ENCODE measurements around the gene FKBP7. TPM values are rescaled to one million over a fixed set of nuclear protein-coding genes. Genes with fewer than 3 reads are reported as not detected.

FKBP7 gene
- total and polyA plus RNA-seq, 4 donors: 2.8 to 10.4 (median 4.9) TPM

DNA sequence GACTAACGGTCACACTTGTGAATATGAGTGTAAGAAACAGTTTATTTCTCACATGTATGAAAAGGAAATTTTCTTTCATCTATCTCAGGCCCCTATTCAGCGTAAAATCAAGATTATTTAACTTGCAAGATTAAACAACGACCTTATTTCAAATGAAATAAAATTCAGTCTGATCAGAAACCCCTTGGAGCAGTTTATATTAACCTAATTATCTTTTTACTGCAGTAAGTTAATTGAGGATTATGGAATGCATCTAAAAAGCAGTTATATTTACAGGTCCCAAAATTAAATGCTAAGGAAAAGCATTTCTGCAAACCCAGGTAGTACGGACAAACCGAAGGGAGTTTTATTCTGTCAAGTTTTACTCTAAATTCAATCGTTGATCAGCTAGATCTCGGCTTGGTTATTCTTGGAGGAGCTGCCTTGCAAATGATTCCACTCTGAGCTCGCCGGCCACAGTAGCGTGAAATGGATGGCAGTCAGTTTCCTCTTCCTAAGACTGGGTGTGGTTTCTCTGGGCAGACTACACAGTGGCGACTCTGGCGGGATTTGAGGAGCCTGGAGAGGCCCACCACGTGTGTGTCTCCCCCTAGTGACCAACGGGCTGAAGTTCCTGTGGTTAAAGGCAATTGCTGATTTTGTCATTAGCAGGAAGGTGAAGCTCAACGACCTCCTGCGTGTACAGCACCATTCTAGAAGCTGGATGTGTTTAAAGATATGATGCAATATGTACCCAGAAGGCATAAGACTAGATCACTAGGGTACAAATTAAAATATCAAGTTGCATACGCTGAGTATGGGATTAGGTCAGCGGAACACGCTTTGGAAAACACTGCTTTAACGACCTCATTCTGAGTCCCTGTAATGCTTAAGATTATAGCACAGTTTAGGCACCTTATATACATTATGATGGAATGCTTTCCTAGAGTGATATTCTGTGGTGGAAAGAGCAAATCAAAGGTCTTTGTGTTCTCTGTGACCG, 63.8 kb downstream of the FKBP7 start:
- H3K9me3 ChIP-seq (ENCODE audit: control insufficient read depth in 4 of 4, low read length in 3 of 4): no peaks in the 10 kb centered on the region
- peak; percentile 81 for DNase-seq (ENCODE audit: low spot score)
- H3K4me1 ChIP-seq (ENCODE audit: control insufficient read depth in 4 of 4, insufficient read depth in 4 of 4, low read length in 3 of 4): peaks cover 0 to 16% (median 9%) of the 10 kb centered on the region in 4 donors
- peak overlapping the region; percentile 67 to 81 (median 75) for H3K4me3 ChIP-seq (ENCODE audit: low read depth in 1 of 3, low read length in 3 of 3)
- TF ChIP-seq NR2F2 (IDR thresholded peaks at IDR 0.05): peak; percentile 33
- TF ChIP-seq, protein P1, sequence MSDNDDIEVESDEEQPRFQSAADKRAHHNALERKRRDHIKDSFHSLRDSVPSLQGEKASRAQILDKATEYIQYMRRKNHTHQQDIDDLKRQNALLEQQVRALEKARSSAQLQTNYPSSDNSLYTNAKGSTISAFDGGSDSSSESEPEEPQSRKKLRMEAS (IDR thresholded peaks at IDR 0.05): peak; percentile 84
- TF ChIP-seq FOXA1 (IDR thresholded peaks at IDR 0.05): no peak
- TF ChIP-seq TAF1 (conservative IDR thresholded peaks at IDR 0.05): peak; percentile 55
- TF ChIP-seq HNF4A (conservative IDR thresholded peaks at IDR 0.05): peak; percentile 31 to 47
- TF ChIP-seq SP1 (IDR thresholded peaks at IDR 0.05): peak; percentile 54
- no peak for TF ChIP-seq HNF4G (IDR thresholded peaks at IDR 0.05)
- TF ChIP-seq JUND (IDR thresholded peaks at IDR 0.05): peak in 1 of 2 donors; percentile 38
- TF ChIP-seq RAD21 (IDR thresholded peaks at IDR 0.05): peak; percentile 93
- TF ChIP-seq, protein P2, sequence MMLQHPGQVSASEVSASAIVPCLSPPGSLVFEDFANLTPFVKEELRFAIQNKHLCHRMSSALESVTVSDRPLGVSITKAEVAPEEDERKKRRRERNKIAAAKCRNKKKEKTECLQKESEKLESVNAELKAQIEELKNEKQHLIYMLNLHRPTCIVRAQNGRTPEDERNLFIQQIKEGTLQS (IDR thresholded peaks at IDR 0.05): peak; percentile 65
- peak in 1 of 2 donors; percentile 19 for TF ChIP-seq GABPA (IDR thresholded peaks at IDR 0.05 in 1 of 2, conservative IDR thresholded peaks at IDR 0.05 in 1 of 2)
- TF ChIP-seq, protein P3, sequence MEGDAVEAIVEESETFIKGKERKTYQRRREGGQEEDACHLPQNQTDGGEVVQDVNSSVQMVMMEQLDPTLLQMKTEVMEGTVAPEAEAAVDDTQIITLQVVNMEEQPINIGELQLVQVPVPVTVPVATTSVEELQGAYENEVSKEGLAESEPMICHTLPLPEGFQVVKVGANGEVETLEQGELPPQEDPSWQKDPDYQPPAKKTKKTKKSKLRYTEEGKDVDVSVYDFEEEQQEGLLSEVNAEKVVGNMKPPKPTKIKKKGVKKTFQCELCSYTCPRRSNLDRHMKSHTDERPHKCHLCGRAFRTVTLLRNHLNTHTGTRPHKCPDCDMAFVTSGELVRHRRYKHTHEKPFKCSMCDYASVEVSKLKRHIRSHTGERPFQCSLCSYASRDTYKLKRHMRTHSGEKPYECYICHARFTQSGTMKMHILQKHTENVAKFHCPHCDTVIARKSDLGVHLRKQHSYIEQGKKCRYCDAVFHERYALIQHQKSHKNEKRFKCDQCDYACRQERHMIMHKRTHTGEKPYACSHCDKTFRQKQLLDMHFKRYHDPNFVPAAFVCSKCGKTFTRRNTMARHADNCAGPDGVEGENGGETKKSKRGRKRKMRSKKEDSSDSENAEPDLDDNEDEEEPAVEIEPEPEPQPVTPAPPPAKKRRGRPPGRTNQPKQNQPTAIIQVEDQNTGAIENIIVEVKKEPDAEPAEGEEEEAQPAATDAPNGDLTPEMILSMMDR (IDR thresholded peaks at IDR 0.05; ENCODE audit: low read depth, low read length, missing input control): peak; percentile 94
- TF ChIP-seq RXRA (IDR thresholded peaks at IDR 0.05): peak; percentile 45 to 59
- peak; percentile 91 for TF ChIP-seq YY1 (IDR thresholded peaks at IDR 0.05)
- TF ChIP-seq FOXA2 (IDR thresholded peaks at IDR 0.05): no peak
- no peak for TF ChIP-seq EGR1 (IDR thresholded peaks at IDR 0.05; ENCODE audit: low read depth in 2 of 2)
- WGBS: 21% methylated on average over 21 of the region's 21 CpGs
- H3K9ac ChIP-seq (ENCODE audit: low read depth in 1 of 2, low read length in 2 of 2): peak overlapping the region in 1 of 2 donors; percentile 84
- no peaks in the 10 kb centered on the region for H3K36me3 ChIP-seq (ENCODE audit: control insufficient read depth in 4 of 4, insufficient read depth in 3 of 4, low read depth in 1 of 4, low read length in 3 of 4)
- peak overlapping the region; percentile 79 to 85 for H3K27ac ChIP-seq (ENCODE audit: low read depth in 1 of 2, low read length in 2 of 2)
- no peaks in the 10 kb centered on the region for H3K27me3 ChIP-seq (ENCODE audit: control insufficient read depth in 4 of 4, insufficient read depth in 4 of 4, low read length in 3 of 4)

Other genes starting within 250 kb of the FKBP7 start
- 10 to 100 TPM; 12.8 to 28.1 TPM for gene PRKRA, start 27.4 kb downstream of the FKBP7 start, total RNA-seq
- gene PRKRA, start 27.4 kb downstream of the FKBP7 start, polyA plus RNA-seq: 10 to 100 TPM in 1 of 2 donors, 1 to 10 TPM in 1; 8.3 to 13.9 TPM
- 1 to 10 TPM in 1 of 2 donors, under 1 TPM in 1; 0.70 to 2.3 TPM for gene PJVK, start 27.2 kb downstream of the FKBP7 start, total RNA-seq
- gene PJVK, start 27.2 kb downstream of the FKBP7 start, polyA plus RNA-seq: 1 to 10 TPM in 1 of 2 donors, under 1 TPM in 1; 0.48 to 2.1 TPM
- 1 to 10 TPM; 5.9 to 6.3 TPM for gene PLEKHA3, start 1.9 kb upstream of the FKBP7 start, total RNA-seq
- 1 to 10 TPM; 3.6 to 7.1 TPM for gene PLEKHA3, start 1.9 kb upstream of the FKBP7 start, polyA plus RNA-seq

Measured in liver (tissue), 9 donors.